Kasumi-1 (cell line): ENCODE data around the gene DTD2.
"Not testable (repeated sequence)": the region's sequence is repeated elsewhere in the genome, so short reads cannot be mapped to it uniquely, and the experiment has no call there.

ENCODE experiments used
- DNase-seq, 2 experiments: peaks; one replicate each; lab custom pipeline; 2025; lab: John Stamatoyannopoulos, UW

The DTD2 gene

DNA sequence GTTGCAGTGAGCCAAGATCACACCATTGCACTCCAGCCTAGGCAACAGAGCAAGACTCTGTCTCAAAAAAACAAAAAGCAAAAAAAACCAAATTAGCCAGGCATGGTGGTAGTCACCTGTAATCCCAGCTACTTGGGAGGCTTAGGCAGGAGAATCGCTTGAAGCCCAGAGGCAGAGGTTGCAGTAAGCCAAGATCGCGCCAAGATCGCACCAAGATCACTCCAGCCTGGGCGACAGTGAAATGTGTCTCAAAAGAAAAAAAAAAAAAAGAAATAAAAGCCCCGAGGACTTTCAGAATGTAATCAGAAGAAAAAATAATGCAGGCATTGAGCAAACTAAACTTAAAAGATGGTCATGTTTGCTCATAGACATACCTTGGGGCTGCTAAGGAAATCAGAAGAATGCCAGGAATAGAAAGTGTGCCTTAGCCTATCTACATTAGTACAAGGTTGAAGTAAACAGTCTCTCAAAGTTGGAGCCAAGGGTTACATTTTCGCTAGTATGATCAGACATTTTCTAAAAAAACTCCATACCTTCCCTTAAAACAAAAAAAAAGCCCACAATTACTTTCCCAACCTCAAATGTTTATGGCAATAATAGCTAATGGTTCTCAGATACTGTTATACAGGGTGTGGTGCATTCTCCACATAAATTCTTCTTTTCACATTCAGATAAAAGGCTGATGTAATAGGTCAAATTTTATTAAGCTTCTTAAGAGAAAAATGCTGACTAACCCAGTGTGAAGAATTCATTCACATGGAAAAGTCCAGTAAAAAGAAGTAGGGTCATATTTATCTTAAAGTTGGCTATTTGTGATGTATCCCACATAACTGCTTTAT lies 15.8 kb downstream of the DTD2 start:
- DNase-seq = no peak

DNA sequence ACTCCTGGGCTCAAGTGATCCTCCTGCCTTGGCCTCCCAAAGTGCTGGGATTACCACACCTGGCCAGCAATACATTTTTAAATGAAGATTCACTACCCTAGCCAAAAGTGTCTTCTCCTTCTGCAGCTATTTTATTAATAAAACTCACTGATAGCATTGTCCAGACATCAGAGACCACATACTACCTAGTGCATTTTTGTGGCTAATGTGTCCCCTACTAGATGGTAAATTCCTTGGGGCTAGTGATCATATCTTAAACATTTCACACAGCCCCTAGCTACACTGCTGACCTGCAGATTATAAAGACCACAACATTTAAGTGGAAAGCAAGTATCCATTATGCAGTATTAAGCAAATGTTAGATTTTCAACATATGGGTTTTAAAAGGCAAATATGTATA lies 17.0 kb downstream of the DTD2 start:
- DNase-seq = no peak

DNA sequence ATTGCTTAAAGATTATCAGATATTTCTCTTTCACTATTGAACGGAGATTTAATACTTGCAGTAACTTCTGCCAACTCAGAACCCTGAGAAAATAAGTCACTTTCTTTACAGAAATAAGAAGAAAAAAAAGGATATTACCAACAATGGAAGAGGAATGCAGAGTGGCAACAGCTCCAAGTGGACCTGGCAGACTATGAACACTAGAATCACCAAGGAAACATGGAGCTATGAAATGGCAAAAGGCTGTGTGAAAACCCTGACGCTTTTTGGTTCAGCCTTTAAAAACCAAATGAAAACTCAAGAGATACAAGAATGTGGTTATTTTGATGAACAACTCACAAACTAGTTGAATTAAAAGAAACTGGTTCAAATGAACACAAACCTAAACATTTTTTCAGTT lies 17.7 kb downstream of the DTD2 start:
- DNase-seq = no peak

DNA sequence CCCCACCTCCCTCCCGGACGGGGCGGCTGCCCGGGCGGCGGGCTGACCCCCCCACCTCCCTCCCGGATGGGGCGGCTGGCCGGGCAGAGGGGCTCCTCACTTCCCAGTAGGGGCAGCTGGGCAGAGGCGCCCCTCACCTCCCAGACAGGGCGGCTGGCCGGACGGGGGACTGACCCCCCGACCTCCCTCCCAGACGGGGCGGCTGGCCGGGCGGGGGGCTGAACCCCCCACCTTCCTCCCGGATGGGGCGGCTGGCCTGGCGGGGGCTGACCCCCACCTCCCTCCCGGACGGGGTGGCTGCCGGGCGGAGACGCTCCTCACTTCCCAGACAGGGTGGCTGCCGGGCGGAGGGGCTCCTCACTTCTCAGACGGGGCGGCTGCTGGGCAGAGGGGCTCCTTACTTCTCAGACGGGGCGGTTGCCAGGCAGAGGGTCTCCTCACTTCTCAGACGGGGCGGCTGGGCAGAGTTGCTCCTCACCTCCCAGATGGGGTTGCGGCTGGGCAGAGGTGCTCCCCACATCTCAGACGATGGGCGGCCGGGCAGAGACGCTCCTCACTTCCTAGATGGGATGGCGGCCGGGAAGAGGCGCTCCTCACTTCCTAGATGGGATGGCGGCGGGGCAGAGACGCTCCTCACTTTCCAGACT lies 20.1 kb downstream of the DTD2 start:
- DNase-seq = not testable (repeated sequence)

DNA sequence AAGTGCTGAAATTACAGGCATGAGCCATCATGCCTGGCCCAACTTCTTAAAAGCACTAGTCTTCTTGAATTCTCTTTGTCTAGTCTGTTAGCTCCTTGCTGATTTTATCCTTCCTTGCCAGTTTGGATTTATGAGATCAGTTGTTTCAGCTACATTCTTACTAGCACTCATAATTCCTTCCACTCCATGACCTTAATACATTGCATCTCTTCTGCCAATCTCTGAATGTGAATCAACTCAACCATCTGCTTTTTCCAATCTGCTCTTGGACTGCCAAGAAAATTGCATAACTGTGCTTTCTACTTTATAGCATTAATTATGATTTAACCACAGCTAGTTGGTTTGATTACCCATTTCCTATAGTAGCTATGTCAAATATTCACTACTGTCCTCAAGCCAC lies 22.0 kb downstream of the DTD2 start:
- DNase-seq = no peak

DNA sequence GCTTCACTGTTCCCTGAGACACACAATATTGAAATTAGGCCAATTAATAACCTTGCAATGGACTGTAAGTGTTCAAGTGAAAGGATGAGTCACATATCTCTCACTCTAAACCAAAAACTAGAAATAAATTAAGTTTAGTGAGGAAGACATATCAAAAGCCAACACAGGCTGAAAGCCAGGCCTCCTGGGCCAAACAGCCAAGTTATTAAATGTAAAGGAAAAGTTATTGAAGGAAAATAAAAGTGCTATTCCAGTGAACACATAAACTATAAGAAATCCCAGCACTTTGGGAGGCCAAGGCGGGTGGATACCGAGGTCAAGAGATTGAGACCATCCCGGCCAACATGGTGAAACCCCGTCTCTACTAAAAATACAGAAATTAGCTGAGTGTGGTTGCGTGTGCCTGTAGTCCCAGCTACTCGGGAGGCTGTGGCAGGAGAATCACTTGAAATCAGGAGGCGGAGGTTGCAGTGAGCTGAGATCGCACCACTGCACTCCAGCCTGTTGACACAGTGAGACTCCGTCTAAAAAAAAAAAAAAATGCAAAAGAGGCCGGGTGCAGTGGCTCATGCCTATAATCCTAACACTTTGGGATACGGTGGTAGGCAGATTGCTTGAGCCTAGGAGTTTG lies 26.6 kb downstream of the DTD2 start:
- DNase-seq = no peak

DNA sequence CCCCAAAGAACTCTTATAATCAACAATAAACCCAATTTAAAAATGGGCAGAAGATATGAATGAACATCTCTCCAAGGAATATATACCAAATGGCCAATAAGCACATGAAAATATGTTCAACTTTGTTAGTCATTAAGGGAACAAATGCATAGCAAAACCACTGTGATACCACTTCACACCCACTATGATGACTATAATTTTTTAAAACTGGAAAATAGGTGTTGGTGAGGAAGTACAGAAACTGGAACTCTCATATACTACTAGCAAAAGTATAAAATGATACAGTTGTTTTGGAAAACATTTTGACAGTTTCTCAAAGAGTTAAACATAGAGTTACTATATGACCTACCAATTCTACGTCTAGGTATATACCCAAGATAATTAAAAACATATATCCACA lies 27.5 kb downstream of the DTD2 start:
- DNase-seq = no peak

DNA sequence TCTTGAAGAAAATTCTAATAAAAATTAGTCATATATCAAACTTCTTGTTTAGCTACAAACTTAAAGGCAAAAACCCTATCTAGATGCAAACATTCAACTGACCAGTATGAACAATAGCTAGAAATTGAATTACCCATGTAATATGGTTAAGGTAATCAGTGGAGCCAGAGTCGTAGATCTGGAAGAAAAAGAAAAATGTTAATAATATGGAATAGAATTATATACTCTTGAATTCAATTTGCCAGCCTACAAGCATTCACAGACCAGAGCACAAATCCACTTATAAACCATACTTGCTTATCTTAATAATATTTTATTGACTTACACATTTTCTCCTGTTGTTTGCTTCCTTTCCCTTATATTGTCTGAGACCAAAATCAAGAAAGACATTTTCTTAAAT lies 29.3 kb downstream of the DTD2 start:
- no peak for DNase-seq

DNA sequence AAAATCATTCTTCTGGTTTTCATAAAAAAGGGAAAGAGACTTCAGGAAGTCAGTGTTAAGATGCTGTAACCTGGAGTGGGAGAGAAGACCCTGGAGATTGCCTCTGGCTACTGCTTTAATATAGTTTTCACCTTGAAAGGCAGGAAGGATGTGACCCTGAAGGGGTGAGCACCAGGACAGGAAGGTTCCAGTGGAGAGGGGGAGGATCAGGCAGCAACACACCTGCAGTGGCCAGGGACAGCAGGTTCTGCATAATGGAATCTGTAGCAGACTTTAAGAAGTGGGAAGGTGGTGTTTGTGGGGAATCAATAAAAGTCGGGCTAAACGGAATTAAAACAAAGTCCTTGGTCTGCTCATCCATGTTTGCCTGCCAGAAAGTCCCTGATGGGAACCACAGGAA lies 30.6 kb downstream of the DTD2 start:
- DNase-seq = no peak

DNA sequence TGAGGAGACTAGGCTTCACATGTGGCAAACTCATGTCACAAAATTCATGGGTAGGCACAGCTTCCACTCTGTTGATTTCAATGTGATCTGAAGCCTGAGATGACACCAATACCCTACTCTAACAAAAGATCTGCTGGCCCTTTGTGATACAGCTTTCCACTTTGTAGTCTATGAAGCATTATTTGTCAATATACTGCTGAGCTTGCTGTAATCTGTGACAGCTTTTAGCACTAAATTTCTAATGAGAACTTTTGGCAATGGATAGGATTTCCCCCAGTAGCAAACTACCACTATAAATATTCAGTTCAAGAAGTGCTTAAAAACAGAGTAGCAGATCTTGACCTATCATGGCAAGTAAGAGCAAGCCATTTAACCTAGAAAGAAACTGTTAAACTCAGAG lies 31.4 kb downstream of the DTD2 start:
- no peak for DNase-seq

DNA sequence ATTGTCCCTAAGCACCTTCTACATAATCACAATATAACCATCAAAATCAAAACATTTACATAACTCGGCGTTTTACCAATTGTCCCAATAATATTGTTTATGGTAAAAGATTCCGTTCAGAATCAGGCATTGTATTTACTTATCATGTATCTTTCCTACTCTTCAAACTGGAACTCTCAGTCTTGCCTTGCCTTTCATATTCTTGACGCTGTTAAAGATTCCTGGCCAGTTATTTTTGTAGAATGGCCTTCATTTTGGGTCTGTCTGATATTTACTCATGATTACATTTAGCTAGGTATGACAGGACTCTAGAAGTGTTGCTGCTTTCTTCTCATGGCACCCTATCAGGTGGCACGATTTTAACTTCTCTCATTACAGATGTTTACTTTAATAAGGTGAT lies 36.1 kb downstream of the DTD2 start:
- DNase-seq = no peak

DNA sequence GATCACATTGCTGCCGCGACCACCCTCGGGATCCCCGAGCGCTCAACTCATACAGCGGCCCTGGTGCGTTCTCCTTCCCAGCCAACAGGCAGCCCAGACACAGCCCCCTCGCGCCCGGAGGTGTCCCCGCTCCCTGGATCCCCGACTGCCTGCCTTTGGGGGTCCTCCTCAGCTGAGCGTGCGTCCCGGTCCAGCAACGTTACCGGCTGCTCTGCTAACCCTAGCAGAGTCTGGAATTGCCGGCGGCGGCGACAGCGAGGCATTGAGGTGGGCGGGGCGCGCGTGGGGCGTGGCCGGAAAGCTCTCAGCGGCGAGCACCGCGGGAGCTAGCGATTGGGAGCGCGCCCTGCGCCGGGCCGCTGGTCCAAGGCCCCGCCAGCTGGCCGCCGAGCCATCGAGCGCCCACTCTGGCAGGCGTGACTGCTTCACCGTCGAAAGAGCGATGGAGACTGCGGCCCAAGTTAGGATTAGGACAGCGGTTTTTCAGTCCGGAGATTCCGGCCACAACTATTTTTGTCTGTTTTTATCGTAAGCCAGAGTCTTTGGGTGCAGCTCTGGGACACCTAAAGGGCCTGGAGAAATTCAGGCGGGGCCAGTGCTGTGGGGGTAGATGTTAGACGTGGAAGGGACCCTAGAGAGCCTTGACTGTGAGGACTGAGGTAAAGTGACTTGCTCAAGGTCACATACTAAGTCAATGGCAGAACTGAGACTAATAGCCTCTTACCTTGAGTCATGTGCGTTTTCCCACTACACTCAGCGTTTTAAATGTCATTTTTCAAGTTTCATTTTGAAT lies 36.8 kb downstream of the DTD2 start, which contains the start of gene HEATR5A:
Gene HEATR5A, minus strand, starts transcription at position 232 of the 793 bp plus-strand sequence. CDS start 17,575 bp downstream, outside the sequence.
- DNase-seq = peak; percentile 89 to 92

DNA sequence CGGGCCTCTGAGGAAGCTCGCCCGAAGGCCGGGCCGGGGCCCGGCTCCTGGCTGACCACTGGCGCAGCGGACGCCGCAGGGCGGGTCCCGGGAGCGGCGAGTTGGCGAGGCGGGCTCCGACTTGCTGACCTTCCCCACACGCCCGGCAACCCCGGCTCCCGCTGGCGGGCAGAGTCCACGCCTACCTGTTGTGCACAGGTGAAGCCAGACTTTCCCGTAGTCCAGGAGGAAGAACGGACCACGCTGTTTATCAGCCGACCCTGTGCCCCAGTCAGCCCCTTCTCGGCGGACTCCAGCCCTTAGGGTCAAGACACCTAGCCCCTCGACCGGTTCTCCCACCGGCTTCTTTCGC lies 37.4 kb downstream of the DTD2 start:
- DNase-seq = no peak

DNA sequence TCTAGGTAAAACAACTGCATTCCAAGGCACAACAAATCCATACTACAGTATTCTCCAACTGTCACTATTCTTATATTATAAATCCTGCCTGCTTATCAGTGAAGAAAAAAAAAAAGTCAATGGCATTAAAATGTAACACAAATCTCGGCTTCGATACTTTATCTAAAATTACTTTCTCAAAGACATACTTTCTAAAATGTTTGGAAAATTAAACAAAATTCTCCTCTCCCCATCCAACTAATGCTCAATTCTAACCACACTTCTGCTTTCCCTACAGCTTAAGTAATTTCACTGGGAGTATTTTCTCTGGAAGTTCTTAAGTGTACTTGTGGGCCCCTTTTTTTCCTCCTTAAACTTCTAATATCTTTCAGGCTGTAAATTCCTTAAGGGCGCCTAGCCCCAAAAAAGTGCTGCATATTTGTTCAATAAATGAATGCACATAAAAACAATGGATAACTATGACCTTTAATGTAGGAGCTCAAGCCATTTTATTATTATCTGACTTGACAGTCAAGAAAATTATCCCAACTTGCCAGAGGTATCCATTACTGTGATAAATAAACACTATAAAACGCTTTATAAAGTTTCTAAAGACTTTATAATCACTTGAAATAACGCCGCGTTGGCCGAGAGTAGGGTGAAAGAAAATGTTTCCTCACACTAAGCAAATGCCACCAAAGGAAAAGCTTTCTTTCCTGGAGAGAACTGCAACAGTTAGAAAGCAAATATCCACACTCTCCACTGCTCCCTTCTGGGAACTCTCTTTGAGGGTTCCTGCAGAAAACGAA lies 37.9 kb downstream of the DTD2 start:
- DNase-seq = peak; percentile 15 to 17

DNA sequence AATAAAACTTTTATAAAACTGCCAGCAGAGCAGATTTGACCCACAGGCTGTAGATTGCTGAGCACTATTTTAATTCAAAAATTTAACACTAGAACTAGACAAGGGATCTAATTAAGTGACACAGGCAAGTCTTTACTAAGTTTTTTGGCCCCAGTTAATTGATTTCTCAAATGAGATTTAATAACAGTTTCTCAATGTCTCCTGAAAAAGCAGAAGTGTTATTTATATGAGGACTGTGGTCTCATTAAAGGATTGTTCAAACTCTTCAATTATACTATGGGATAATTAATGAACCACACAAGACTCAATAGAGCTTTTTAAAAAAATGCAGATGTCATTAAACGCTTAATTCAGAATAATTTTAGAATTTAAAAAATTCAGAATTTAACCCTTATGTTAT lies 38.9 kb downstream of the DTD2 start:
- DNase-seq = peak; percentile 12 to 13

DNA sequence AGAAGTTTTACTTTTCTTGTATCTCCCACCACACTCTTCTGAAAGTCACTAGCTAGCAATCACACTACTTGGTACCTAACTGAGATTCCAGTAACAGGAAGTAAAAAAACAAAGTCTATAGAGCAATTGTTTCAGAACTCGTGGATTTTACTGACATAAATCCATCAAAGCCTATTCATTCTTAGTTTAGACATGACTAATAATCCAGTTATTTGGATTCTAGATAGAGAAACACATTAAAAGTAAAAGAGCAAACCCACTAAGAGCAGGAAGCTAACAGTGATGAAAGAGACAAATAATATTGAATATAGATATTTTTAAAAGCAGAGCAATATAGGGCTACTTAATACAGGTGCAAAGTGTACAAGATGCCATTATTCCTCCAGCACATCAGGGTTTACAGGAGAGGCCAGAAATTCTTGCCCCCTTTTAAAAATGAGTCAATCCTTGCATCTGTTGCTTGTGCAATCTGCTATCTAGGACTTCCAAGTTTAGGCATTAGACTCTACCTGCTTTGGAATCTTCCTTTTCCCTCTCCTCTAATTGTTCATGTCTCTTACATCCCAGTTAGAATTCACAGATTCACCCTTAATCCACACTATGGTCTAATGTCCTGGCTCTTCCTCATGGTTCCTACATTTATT lies 43.0 kb downstream of the DTD2 start:
- no peak for DNase-seq

DNA sequence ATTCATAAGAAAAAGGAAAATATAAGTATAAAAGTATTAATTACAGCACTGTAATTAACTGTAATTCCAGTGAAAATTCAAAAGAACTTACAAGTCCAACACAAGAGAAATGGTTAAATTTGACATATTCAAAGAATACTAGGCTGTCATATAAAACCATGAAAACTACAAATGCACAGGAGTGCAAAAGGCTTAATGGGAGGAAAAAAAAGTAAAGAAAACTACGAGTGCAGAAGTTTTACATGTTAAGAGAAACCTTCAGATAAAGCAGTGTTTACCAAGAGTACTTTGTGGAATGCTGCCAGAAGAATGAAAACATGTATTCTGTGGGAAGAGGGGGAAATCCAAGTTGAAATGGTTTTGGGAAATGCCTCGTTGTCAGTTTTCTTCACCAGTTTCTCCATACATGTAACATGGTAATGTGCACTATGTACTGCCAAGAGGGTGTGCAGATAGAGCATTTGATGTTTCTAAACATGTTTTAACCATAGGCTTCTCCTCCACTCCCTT lies 46.0 kb downstream of the DTD2 start:
- DNase-seq = no peak

DNA sequence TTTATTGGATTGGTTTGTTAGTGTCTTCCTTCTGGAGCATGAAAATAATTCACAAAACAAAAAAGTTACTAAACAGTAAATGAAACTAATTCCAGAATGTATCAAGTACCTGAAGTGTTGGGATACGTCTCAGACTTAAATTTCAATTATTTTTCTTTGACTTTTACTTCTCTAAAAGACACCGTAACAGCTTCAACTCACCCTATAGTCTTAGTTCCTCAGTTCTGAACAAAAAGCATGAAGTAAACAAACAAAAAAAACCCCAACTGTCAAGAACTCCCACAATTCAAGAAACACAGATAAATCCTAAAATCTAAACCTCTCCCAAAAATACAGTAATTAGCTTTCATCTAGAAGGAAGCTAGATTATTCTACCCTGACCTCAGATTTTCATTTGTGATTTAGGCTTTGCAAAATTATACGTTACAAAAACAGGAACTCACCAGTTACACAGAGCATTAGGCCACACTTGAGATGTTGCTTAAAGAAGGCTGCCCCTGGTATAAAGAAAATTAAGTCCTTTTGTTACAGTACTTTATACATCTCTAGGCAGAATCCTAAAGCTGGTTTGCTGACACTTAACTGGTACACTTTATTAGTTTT lies 47.2 kb downstream of the DTD2 start:
- peak; percentile 74 to 83 for DNase-seq

DNA sequence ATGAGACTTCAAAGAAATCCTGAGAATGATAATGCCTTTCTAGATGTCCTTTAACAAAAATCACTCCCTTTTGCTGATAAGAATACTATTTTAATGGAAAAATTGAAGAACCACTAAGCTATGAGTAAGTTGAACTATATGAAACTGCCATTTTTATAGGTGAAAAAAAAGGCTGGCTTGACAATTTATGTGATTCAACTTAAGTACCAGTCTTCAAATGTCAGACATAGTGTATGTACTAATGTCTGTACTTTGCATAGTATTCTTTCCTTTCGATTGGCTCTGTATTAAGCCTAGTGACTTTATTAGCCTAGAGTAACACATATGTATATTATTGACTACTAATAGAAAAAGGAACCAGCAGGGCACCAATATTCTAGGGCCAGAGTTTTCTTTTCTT lies 48.9 kb downstream of the DTD2 start:
- DNase-seq = no peak

DNA sequence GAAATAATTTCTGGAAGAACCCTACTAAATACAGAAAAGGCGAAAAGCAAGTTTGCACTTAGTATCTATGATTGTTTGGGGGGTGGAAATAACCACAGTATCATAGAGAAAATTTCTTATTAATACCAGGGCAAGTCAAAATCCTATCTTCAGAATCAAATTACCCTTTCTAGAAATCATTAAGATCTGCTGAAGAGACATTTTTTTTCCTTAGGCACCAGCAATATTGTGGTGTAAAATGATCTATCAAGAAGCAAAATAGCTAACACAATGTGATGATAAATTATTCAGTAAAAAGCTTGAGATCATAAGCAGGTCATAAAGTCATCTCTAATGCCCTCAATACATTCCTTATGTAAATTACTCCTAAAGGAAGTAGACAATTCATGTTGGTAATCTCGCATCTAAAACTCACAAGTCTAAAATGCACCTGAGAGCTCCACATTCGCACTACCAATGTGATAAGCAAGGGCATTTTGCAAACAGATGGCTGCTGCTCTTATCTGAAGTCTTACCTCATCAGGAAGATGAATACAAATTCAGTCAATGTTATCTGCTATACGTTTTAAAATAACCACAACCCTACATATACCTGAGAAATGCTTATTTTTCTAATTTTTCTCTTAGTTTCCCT lies 51.6 kb downstream of the DTD2 start:
- no peak for DNase-seq
